K562 treated with DMSO at 1 percent for 4 hours (cell line): ENCODE results near the gene TTK. TPM values are rescaled to one million over a fixed set of nuclear protein-coding genes. Genes with fewer than 3 reads are reported as not detected.

Experiments used
- total RNA-seq: library from RNA; unstranded; fragments of 300-600 nt; gene quantifications from 2 replicates; pipeline ENCODE4 v1.2.3, GENCODE V29; 2022; ENCODE audit not compliant: insufficient read depth

TTK gene
- total RNA-seq = 19.6 and 49.4 TPM in 2 replicates

DNA sequence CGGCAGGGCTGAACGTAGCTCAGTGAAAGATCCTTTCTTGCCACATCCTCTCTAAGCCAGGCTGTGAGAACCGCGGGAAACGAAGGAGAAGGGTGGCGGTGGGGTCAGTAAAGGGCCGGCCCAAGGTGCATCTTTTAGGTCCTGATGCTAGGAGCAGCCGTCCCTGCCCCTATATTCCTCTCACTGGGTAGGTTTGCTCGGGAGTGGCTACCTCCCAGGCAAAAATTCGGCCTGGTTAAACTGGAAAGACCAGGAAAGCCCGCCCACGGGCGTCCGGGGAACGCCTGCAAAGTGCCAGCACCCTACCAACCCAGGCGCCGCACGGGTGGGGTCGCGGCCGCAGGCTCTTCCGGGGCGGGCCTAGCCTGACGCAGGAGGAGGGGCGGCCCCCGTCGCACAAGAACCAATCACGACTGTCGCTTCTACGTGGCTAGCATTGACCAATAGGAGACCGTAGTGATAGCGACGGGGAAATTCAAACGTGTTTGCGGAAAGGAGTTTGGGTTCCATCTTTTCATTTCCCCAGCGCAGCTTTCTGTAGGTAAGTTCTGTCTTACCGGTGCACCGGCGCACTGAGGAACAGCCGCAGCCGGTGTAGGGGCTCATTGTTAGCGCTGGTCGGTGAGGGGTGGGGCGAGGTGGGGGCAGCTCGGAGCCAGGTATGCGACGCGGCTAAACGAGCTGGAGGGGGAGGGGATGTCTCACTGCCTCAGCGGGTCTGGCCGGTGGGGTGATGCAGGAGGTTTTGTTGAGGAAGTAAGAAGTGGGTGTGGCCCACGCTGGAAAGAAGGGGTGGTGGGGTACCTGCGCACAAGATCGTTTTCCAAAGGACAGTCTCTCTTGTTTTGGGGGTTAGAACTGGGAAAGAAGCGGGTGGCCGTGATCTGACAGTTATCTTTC, at the start of gene TTK:
TSS of gene TTK (plus strand) at position 477 of the 900 bp plus-strand sequence. CDS start 1,195 bp downstream, outside the sequence.

Other genes starting within 250 kb of the TTK start
- not detected in 2 replicates for gene ELOVL4, start 57.1 kb upstream of the TTK start, total RNA-seq
- 3.0 and 3.8 TPM in 2 replicates for gene BCKDHB, start 102.0 kb downstream of the TTK start, total RNA-seq